GM18520 (cell line): ENCODE data around the gene STEAP3.

Experiments used
- ATAC-seq: cut with Tn5 transposase; IDR thresholded peaks from one replicate; pipeline ENCODE4 v1.9.1; 2021; ENCODE audit not compliant: unreplicated experiment

The STEAP3 gene

DNA sequence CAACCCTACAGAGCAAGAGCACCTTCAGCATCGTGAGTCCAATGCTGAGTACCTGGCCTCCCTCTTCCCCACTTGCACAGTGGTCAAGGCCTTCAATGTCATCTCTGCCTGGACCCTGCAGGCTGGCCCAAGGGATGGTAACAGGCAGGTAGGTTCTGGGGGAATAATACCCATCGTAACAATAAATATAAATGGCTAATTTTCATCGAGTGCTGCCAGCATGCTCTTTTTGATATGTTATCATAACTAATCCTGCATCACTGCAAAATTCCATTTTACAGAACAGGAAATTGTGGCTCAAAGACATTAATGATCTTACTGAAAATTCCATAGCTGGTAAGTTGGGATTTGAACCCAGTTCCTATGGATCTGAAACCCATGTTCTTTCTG lies 22.2 kb downstream of the STEAP3 start:
- no peak for ATAC-seq

DNA sequence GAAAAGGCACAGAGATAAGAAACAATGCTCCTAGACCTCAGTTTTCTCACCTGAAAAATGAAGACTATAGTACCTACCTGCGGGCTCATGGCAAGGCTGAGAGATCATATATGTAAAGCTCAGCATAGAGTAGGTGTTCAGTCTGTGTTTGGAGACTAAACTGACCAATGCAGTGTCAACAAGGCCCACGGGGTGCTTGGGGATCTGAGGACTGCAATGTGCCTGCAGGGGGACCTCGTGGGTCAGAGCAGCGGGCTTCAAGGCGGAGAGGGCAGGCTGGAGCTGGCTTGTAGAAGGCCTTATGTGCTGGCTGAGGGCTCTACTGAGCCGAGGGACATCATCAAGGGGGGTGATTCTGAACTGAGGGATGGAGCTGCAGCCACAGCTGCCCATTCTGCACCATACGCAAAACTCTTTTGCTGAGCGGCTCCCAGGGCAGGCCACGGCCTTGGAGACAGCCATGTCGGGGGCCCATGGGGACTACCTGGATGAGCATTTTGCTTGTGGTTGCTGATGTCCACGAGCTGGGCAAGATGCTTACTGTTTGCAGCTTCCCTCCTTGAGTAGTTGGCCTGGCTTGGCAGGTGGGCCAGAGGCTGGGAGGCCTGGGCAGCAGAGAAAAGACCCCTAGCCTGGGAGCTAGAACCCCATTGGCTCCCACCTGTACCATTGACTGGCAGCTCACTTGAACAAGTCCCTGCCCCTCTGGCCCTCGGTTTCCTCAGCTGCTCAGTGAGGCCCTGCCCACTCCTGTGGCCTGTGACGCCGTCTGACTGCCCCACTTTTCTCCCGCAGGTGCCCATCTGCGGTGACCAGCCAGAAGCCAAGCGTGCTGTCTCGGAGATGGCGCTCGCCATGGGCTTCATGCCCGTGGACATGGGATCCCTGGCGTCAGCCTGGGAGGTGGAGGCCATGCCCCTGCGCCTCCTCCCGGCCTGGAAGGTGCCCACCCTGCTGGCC lies 23.5 kb downstream of the STEAP3 start:
- no peak for ATAC-seq

DNA sequence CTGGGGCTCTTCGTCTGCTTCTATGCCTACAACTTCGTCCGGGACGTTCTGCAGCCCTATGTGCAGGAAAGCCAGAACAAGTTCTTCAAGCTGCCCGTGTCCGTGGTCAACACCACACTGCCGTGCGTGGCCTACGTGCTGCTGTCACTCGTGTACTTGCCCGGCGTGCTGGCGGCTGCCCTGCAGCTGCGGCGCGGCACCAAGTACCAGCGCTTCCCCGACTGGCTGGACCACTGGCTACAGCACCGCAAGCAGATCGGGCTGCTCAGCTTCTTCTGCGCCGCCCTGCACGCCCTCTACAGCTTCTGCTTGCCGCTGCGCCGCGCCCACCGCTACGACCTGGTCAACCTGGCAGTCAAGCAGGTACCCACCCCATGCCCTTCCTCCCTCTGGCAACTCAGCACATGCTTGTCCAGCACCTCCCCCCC lies 24.2 kb downstream of the STEAP3 start:
- no peak for ATAC-seq

DNA sequence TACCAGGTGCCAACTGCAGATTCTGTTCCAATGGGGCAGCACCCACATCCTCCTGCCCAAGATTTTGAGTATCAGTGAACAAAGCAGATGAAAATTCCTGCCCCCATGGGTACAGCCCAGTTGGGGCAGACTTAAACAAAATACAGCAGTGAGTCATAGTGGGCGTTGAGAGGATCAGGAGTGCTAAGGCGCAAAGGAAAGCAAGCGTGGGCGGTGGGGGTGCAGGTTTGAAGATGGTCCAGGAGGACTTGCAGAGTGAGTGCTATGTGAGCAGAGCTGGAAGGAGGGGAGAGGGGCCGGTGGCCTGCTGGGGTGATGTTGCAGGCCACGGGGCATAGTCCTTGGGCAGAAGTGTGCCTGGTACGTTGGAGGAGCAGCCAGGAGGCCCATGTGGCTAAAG lies 24.7 kb downstream of the STEAP3 start:
- no peak for ATAC-seq

DNA sequence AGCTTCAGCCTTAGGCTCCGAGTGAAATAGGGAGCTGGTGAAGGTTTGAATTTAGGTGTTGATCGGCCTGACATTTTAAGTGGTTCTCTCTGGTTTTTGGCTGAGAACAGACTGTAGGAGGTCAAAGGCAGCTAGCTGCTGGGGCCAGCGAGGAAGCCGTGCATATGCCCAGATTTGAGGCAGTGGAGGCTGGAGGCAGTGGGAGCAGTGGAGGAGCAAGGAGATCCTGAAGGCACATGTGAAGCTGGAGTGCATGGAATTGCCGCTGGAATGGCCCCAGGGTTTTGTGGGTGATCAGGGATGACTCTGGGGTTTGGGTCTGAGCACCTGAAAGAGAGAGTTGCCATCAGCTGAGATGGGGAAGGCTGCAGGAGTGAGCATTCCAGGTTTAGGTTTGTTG lies 25.1 kb downstream of the STEAP3 start:
- ATAC-seq: no peak

DNA sequence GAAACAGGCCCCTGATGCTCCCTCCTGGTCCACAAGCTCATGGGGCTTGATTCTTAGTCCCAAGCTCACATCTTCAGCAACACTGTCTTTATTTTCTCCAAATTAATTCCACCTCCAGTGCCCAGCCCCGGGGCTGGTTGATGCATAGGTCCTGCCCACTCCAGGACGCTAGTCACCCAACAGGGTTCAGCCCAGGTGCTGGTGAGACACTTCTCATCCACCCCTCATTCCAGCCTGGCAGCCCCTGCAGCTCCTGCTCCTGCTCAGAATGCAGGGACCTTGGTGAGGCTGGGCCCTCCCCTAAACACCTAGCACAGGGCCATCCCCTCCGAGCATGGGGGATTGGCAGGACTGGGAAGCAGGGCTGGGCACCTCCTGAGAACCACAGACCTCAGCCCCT lies 25.7 kb downstream of the STEAP3 start:
- ATAC-seq: no peak

DNA sequence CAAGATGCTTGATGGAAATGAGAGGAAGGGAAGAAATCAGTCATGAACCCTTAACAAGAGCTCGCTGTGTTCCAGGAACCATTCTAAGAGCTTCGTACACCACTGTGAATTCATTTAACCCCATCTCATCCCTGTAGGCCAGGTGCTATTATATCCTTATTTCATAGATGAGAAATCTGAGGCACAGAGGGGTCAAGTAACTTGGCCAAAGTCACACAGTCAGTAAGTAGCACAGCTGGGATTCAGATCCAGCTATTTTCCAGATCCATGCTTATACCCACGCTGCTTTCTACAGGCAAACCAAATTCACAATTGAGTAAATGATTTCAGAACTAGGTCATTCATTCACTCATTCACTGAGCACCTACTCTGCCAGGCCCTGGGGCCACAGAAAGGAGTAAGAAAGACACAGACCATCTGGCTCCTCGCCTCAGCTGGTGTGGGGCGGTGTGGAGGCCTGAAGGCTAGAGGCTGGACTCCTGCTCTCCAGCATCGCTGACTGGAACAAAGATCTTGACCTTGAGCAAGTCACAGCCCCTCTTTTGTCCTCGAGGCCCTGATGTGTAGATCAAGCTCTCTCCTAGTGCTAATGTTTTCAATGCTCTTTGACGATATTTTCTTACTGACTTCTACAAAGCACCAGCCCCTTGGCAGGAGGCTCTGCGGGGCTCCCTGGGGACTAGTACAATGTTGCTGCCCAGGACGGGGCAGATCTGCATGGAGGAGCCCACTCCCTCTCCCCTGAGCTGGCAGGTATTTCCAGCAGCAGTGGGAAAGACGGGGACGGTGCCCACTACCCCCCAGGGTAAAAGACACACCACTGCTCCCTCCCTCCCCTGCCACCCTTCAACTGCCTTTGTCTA lies 26.5 kb downstream of the STEAP3 start:
- no peak for ATAC-seq

DNA sequence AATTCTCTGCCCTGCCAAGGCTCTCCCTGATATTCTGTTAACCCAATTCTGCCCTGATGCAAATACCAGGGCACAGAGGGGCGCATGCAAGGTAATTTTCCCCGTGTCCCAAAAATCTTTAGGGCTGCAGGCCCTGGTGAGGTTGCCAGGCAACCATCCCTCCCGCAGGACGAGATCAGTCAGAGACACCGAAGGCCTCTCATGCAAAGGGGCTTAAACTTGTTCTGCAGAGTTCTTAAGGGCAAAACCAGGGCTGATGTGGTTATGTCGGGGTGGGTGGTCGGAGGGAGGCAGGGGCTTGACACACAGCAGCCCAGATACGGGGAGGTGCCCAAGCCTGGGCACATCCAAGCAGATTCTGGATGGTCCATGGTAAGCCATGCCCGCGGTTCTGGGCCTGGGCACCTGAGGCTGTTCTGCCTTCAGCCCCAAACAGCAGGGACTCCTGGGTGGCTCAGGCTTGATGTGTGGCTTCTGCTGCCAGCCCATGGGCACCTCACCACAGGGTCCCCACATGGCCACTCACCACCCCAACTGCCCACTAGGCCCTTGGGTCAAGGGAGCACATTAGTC lies 27.2 kb downstream of the STEAP3 start:
- no peak for ATAC-seq

DNA sequence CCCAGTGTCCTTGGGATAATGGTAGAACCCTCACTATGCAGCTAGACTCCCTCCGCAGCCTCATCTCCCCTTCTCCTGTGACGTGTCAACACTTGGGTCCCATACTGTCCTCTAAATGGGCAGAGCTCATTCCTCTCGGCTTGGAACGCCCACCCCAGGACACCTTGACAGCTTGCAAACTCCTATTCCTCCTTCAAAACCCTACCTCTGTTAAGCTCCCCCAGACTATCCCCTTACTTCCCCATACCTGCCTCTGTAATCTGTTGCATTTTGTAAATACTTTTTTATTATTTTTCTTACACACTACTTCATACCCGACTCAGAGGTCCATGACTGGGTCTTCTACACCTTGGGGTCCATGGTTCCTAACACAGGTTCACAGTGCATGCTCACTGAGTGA lies 28.0 kb downstream of the STEAP3 start:
- no peak for ATAC-seq

DNA sequence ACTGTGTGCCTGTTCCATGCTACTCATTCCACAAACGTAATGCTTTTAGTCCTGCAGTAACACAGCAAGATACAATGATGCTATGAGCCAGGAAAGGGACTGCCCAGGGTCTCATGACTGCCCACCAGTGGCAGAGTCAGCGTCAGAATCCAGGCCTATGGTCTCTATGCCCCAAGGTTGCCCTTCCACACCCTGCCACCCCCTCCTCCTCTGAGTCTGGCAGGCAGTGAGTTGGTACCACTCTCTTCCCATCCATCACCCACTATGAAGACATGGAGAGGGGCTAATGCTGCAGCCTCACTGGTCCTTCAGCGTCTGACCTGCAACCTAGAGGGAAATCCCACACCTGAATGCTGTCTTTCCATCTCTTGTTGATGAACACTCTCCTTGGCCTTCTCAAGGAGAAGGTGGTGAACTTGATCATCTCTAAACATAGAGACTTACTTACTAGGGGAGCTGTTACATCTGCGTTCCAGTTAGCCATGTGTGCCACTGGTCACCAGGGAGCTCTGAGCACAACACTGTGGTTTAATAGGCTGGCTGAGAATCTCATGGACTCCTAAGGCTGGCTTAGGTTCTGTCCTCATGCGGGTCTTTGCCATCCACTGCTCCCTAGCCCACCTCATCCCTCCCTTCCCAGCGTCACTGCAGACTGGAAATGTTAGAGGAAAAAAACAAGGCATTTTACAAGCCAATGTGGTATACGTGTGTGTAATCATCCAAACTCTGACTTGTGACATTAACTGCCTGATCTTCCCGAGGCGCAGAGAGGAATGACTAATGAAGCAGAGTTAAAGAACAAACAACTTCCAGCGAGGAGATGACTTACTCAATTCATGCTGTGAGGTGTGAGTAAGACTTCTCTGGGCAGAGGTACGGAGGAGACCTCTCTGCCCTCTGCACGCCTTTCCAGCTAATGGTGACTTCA lies 28.8 kb downstream of the STEAP3 start:
- ATAC-seq: no peak

DNA sequence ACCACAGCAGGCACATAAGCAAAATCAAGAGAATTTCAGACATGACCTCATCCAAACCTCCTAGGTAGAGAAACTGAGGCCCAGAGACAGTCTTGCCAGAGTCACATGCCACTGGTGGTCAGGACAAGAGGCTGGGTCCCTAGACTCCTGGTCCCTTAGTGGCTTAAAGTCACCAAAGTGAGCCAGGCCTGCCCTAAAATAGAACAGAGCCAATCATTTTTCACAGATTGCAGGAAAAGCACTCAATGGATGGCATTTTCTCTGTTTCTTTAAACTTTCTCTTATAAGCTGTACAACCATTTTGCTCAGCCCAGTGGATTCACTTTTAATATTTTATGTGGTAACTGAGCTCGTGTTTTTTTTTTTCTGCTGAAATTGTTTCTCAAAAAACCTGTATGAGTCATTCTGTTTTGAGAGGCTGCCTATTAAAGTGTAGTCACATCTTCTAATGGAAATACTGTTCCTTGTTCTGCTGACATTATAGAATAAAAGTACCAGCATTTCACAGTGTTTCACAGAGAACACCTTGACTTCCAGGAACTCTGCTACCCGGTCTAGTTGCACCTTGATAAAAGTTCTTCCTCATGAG lies 29.6 kb downstream of the STEAP3 start:
- ATAC-seq: no peak

DNA sequence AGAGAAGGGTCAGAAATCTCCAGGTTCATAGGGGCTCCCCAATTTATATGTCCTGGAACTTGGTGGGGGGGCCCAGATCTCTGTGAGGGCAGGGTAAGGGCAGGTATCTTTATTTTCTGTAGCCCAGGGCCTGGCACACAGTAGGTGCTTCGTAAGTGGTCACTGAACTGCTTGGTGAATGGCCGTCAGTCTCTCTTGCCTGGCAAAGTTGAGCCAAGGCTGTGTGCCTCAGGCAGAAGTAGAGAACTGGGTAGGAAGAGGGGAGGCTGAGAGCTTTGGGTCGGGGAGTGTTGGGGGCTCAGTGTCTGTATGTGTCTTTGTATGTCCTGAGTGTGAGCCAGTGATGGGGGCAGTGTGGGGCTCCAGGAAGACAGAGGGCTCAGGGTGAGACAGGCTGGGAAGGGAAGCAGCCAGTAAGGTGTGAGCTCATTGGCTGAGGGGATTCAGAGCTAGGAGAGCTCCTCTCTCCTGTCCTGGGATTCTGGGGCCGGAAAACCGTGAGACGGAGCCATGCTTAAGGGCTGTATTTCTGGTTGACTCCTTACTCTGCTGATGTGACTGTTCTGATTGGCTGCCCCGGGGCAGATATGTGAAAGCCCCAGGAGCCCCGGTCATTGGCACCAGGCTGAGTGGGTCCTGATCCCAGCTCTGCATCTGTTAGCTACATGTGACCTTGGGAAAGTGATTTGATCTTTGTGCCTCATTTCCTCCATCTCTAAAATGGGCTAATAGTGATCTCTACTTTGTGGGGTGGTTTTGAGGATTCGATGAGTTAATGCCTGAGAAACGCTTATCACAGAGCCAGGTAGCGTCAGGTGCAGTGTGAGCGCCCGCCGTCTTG lies 30.3 kb downstream of the STEAP3 start:
- ATAC-seq: no peak

DNA sequence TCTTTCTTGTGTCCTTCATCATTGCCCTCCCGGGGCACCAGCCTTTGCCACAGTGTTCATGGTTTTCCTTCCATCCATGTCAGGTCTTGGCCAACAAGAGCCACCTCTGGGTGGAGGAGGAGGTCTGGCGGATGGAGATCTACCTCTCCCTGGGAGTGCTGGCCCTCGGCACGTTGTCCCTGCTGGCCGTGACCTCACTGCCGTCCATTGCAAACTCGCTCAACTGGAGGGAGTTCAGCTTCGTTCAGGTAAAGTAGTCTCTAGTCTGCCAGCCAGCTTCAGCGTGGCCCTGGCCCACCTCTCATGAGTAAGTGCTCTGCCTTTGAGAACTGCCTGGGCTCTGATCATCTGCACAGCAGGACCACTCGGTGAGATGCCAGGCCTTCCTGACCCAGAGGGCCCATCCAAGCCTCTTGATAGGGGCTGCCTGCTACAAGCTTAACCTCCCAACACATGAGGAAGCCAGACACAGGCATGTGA lies 31.0 kb downstream of the STEAP3 start:
- no peak for ATAC-seq

DNA sequence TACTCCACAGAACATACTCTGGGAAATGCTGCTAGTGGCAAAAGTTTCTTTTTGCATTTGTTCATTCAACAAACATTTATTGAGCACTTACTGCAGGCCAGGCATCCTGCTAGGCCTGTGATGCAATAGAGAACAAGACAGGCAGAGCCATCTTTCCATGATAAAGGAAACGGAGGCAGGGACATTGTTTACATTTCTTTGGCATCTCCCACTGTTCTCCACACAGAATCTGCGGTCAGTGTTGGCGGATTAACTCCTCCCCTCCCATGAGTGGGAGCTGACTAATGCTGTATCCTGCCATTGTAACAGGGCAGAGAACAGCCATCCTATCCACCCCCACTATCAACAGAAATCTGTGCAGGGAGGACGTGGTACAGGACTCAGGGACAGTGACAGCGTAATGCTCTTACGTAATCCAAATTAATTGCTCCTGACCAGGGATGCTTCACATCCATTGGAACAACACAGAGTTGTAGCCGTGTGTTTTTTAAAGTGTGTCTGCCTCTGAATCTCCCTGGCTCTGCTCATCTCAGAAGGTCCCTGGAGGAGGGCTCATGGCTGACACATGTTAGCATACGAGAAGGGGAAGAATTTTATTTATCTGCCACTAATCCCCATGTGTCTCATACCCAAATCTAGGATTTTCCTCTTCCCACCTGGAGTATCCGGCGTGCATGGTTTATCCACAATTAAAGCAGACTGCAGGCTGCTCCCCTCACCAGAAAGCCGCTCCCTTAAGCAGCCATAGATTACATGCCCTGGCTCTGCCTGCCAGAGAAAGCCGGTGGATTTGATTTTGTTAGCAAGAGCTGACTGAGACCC lies 32.3 kb downstream of the STEAP3 start:
- ATAC-seq: no peak

DNA sequence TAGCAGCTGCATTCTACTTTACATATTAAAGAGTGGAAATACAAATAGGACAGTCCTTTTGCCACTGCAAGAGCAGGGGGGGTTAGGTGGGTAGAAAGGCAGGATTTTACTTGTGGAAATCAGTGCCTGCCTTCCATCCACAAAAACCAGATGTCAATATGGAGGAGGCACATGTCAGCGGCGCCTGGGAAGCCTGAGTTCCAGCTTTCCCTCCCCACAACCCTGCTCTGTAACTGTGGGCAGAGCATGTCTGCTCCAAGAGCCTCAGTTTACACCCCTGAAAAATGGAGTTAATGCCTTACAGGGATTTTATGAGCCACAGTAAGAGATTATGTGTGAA lies 32.9 kb downstream of the STEAP3 start:
- no peak for ATAC-seq

DNA sequence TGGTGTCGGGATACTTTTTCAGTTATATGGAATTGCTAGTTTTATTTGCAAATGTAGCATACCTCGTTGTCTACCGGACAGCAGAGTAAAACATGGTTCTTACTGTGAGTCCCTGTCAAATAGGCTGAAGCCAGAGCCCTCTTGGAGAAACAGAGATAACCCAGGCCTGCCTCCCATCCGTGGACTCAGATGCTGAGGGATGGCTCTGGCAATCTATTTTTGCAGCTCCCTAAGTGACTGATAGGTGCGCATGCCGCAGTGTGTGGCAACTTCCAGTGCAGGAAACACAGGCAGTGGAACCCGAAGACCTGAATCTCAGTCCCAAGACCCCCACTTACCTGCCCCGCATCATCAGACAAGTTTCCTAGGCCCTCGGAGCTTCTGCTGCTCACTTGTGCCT lies 33.6 kb downstream of the STEAP3 start:
- no peak for ATAC-seq

DNA sequence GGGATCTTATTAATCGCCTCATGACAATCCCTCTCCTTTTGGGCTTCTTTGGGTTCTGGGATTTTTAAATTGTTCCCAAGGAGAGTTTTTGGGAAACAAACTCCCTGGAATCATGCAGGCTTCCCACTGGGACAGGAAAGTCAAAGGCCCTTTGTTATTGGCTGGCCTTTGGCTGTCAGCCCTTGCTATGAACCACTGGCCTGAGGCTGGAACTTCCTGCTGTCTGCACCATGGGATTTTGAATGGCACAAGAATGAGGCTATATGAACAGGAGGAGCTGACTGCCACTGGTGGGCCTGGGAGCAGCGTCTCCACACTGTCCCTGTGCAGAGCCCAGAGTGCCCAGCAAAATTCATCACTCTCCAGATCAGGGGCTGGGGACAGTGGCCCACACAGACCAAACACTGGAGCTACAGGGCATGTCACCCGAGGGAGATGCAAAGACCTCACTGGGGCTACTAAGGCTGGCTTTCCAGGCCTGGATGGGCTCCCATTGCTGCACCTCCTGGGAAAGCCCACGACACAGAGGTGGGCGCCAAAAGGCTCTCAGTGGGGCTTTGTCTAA lies 35.7 kb downstream of the STEAP3 start:
- ATAC-seq: no peak
